Measurements from ENCODE around the gene MAGI2.
"Not testable (repeated sequence)": the region's sequence is repeated elsewhere in the genome, so short reads cannot be mapped to it uniquely, and the experiment has no call there.

Gene MAGI2

DNA sequence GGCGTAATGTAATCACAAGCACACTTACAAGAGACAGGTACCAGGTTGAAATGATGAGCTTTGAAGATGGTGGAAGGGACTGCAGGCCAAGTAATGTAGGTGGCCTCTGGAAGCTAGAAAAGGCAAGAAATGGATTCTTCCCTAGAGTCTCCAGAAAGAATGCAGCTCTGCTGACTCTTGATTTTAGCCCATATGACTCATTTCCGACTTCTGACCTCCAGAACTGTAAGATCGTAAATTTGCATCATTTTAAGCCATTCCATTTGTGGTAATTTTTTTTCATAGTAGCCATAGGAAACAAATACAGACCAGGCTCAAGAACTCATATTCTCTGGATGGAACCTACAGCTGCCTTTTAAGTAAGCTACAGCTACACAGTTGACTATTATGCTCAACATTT lies 315.5 kb downstream of the MAGI2 start:
- DNase-seq: no peak

DNA sequence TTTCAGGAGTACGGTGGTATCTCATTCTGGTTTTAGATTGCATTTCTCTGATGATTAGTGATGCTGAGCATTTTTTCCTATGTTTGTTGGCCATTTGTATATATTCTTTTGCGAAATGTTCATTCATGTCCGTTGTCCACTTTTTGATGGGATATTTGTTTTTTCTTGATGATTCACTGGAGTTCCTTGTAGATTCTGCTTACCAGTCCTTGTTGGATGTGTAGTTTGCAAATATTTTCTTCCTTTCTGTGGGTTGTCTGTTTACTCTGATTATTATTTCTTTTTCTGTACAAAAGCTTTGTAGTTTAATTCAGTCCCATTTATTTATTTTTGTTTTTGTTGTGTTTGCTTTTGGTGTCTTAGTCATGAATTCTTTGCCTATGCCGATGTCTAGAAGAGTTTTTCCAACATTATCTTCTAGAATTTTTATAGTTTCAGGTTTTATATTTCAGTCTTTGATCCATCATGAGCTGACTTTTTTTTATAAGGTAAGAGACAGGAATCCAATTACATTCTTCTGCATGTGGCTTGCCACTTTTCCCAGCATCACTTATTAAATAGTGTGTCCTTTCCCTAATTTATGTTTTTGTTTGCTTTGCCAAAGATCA lies 320.5 kb downstream of the MAGI2 start:
- no peak for DNase-seq

DNA sequence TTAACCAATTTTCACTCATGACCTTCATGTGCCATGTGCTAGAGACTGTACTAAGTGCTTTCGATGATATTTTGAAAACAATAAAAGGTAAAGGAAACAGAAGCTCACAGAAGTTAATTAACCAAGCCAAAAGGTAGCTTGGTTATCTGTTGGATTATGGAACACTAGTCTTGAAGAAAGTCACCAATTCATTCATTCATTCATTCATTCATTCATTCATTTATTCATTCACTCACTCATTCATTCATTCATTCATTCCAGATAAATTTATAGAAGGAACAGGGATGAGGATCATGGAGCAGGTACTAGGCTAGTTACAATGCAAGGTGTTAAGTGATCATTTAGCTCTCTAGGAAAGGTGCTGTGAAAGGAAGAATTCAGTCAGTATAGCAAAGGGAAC lies 322.8 kb downstream of the MAGI2 start:
- no peak for DNase-seq

DNA sequence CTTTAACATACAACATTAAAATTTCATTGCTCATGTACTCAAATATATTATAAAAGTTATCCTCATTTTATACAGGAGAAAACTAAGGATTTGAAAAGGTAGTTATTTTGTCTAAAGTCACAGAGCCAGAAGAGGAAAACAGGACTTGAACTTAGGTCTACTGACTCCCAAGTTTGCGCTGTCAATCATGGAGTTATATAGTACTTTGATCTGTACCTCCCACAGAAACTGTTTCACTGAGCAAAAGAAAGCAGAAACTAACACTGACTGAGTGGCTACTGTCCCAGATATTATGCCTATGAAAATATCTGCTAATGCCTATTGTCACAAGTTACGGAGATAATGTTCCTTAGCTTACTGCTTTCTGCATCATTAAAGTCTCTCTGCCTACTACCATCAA lies 329.1 kb downstream of the MAGI2 start:
- DNase-seq: no peak

DNA sequence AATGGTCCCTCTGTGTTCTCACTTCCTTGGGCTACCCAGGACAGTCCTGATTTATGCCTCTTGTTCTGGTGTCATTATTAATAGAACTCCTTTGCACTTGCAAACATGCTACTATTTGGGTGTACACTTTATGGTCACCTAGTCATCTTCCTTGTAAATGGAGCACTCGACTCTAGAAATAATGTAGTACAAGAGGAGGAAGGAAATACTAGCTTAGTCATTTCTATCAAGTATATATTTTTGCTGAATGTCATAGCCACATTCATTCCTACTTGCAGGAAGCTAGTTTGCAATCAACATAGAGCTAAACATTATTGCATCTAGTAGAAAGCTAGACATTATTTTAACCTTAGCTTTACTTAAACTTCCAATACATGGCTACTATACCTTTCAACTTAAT lies 335.3 kb downstream of the MAGI2 start:
- DNase-seq: no peak

DNA sequence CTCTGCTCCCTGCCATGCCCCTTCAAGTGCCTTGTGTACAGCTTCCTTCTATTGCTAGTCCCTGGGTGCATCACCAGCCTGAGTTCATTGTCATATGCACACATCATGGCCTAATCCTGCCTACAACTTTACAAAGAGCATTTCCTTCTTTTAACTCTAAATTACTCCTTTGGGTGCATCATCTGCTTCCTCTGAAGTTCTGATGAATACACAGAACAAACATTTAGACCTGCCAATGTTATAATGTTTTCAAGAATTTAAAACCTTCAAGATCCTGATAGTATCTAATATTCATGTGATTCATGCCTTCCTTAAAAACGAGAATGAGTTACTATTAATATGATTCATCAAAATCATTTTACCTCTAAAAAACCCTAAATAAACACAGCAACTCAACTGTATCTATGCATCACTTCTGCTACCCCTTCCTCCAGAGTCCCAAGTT lies 357.1 kb downstream of the MAGI2 start:
- no peak for DNase-seq

DNA sequence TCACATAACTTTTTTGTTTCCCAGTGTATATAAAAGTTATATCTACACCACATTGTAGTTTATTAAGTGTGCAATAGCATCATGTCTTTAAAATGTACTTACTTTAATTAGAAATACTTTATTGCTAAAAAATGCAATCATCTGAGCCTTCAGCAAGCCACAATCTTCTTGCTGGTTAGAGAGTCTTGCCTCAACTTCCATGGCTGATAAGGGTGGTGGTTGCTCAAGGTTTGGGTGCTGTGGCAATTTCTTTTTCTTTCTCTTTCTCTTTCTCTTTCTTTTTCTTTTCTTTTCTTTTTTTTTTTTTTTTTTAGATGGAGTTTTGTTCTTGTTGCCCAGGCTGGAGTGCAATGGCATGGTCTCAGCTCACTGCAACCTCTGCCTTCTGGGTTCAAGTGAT lies 360.0 kb downstream of the MAGI2 start:
- no peak for DNase-seq

DNA sequence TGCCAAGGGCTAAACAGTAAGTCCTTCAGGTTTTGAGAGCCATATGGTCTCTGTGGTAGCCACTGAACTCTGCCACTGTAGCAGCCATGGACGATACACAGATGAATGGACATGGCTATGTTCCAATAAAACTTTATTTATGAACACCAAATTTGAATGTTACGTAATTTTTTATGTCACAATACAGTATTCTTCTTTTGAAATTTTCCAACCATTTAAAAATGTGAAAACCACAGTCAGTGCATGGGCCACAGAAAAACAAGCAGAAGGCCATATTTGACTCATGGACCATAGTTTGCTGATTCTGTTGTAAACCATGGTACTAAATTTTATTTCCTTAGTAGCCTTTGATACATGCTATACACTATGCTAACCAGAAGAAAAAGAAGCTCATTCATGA lies 361.8 kb downstream of the MAGI2 start:
- no peak for DNase-seq

DNA sequence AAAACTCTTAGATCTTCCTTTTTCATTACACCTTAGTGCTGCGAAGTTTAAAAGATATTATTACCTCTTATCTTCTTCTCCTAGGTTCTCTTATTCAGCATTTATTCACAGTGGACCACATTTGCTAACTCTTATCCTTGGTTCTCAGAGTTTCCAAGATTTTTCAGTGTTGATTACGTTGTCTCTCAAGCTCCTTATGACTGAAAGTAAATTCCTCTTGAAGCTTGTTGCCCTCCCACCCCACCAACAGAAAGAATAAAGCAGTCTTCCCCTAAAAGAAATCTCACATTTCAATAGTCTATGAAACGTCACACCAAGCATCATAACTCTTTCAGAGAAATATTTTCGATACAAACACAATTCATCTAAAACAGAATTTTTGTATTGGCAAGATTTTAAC lies 362.5 kb downstream of the MAGI2 start:
- DNase-seq: no peak

DNA sequence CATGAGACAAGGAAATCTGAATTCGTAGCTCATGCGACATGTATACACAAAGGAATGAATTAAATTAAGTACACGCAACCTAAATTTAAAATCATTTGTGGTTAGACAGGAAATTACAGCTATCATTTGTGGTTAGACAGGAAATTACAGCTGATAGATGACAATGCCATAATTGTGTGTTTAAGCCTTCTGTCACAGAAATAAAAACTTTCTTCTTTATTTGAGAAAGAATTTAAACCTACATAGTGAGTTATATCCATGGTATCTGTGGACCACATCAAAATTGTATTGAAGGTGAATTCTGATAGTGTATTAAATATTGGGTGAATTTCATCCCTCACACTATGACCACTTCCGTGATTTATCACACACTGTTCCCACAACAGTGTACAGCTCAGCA lies 362.9 kb downstream of the MAGI2 start:
- DNase-seq: no peak

DNA sequence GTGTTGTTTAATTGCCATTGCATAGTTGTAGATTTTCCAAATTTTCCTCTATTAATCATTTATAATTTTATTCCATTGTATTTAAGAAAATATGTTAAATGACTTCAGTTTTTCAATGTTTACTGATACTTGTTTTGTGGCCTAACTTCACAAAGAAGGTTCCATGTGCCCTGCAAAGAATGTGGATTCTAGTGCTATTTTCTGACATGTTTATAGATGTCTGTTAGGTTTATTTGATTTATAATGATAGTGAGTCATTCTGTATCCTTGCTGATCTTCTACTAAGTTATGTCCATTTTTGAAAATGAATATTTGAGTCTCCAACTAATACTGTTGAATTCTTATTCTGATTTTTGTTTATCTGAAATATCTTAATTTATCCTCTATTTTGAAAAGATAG lies 369.0 kb downstream of the MAGI2 start:
- no peak for DNase-seq

DNA sequence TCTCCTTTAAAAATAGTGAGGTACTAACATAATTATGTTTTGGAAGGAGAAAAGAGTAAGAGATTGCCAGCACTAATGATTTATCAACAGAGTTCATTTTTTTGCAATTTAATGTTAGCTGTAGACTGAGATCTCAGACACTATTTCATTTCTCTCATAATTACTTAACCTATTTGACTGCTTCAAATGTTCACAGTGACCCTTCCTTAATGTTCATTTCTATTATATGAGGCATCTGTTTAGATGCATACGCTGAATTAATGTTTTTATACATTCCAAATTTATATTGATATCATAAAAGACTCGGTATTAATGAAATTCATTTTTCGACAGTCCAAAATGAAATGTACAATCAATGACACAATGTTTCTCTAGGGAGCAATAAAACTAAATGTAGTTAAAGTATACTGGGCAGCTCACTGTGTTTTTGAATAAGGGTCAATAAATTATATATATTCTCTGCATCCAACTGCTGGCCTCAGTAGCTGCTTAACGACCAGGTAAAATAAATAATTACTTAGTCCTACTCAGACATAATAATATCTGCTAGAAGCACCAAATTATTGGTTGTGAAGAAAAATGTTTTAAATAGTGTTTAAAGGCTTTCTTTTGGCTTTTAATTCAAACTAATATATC lies 373.4 kb downstream of the MAGI2 start:
- DNase-seq: no peak

DNA sequence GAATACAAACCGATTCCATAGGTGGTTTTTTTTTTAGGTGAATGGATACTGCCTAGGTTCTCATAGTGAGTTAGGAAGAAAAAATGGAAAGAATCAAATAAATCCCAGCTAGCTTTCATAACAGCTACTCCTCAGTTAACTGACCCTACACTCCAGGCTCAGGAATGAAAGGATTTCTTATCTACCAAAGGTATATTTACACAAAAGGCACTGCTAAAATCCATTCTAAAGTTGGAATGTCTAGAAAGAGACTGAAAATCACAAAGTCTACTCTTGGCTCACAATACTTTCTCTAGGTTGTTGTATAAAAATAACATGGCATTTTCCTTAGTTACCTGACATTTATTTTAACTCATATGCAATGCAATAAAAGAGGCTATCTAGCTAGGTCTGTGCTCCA lies 375.2 kb downstream of the MAGI2 start:
- DNase-seq: no peak

DNA sequence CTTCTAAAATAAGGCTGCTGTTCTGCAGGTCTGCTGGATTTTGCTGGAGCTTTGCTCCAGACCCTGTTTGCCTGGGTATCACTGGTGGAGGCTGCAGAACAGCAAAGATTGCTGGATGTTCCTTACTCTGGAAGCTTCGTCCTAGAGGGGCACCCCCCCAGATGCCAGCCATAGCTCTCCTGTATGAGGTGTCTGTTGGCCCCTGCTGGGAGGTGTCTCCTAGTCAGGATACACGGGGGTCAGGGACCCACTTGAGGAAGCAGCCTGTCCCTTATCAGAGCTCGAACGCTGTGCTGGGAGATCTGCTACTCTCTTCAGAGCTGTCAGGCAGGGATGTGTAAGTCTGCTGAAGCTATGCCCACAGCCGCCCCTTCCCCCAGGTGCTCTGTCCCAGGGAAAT lies 382.3 kb downstream of the MAGI2 start:
- DNase-seq: not testable (repeated sequence)

DNA sequence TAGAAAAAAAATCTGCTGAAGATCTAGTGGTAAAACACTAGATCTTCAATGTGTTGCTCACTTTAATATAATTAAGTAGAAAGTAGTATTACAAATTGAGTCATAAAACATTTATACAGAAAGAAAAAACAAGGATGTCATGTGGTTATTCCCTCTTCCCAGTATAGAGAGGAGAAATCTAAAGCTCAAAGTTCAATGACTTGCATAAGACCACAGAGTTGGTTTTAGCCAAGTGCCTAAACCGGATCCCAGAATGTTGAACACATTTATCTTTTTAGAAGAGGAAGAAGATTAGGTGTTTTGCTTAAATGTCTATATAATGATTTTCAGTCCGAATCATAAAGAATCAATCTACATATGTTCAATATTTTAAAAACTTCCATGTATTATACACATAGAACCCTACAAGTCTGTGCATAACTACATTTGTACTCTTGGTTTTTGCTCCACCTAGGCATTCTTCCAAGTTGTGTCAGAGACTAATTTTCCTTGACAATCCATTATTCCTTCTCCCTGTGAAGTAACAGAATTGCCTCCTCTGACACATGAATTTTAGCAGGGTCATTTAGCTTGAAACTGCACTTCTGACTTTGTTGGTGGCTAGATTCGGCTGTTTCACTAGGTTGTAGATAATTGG lies 389.2 kb downstream of the MAGI2 start:
- DNase-seq: no peak

DNA sequence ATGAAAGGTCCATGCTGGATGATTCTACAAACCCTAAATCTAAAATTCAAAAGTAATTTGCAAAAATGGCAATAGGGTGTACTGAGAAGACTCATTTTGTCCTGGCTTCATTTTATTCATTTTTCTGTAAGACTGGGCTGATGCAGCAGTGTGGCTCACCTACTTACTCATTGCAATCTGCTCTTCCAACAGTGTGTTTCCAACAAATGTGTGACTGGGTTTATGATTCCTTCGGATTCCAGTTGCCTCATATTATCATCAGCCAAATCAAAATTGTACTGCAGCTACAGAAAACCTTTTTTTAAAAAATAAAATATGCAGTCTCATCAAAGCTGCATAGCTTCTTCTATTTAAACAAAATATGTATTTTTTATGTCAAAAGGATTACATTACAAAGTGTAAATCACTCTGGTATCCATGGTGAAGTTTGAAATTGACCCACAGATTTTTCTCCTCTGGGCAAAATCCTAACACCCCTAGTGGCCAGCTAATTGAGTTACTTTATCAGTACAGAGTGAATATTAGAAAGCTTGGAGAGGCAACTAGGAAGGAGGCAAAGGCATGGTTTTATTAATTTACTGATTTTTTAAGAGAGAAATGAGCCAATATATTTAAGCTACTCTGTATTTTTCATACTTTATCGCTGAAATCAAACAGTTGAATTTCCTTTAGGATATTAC lies 390.3 kb downstream of the MAGI2 start:
- no peak for DNase-seq

DNA sequence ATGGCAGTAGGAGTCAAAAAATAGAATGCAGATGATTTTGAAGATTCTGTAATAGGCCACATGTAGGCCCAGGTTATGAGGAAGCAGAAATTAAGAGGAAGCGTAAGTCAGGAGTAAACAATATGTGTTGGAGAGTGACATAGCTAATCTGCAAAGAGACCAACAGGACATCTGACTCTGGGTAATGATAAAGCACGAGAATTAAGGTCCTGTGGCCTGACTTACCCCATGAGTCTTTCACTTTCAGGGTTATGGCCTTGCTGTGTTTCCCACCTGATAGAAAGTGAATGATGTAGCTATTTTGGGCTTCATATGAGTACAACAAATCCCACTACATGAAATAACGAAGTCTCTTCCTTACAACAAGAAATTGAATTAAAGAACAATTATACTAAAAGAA lies 393.0 kb downstream of the MAGI2 start:
- no peak for DNase-seq

DNA sequence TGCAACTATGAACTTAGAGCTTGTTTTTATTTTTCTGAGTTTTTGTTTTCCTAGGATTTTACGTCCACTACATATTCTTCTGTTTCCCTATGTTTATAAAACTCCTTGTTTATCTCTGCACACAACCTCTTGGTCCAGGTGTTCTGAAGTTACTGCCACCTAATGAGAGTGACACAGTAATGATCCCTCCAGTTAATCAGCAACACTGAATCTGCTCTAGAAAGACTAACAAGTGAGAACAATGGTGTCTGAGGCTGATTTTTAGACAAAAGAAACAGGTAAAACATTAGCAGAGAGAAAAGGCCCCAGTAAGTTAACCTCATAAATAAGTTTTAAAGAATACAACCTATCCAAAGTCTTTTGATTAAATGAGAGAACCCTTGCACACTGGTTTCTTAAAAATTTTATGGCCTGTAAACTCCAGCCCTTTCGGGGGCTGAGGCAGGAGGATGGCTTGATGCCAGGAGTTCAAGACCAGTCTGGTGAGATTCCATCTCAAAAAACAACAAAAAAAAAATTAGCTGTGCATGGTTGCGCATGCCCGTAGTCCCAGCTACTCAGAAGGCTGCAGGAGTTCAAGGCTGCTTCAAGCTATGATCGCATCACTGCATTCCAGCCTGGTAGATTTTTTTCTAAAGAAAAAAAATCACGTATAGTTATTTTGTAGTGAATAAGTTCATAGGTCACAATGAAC lies 397.6 kb downstream of the MAGI2 start:
- no peak for DNase-seq

DNA sequence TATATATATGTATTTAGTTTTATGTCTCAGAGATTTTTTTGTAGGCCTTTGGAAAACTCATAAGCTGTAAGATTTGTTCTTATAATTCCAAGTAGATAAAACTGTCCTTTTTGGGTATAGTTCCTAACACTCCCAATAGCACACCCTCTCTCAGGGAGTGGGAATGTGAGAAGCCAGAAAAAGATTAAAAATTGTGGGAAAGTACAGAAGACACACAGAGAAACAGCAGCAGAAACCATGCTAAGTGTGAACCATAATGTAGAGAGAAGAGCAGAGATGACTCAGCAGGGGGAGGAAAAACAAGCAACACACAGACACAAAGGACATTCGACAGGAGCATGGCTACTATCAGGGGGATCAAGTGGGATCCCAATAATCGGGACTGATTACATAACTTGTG lies 401.6 kb downstream of the MAGI2 start:
- DNase-seq: no peak

DNA sequence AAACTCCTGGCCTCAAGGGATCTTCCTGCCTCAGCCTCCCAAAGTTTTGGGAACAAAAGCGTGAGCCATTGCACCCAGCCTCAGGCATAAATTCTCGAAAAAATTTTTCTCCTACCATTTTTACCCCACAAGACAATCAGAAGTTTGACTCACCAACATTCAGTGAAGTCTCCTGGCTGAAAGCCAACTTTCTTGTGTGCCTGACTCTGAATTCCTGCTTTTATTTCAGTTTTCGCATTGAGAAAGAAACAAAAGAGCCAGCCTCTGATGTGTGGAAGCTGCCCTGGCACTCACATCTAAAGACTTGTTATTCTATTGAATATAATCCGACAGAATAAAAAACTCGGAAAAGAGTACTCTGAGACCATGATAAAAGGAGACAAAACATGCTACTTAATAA lies 402.9 kb downstream of the MAGI2 start:
- DNase-seq: no peak

DNA sequence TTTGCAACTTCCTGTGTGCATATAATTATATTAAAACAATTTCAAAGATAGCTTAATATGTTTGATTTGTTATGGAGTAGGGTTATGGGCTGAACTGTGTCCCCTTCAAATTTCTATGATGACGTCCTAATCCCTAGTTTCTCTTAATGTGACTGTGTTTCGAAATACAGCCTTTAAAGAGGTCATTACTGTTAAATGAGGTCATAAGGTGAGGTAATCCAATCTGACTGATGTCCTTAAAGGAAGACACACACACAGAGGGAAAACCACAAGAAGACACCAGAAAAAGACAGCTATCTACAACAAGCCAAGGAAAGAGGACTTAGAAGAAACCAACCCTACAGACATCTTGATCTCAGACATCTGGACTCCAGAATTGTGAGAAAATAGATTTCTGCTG lies 407.4 kb downstream of the MAGI2 start:
- no peak for DNase-seq

DNA sequence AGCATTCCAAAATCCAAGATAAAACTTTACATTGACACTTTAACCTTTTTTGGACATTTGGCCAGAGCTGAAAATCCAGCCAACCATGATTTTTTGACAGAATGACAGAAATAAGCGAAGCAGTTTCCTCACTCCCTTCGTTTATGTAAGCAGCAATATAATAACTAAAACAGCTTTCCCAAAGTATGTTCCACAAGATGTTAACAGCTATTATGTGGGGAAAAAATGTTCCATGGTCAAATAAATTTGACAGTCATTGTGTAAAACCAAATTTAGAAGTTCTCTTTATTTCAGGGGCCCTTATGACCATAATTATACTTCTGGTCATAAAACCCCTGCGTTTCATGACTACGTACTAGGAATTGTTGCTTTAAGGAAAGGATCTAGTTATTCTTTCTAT lies 416.5 kb downstream of the MAGI2 start:
- DNase-seq: no peak

DNA sequence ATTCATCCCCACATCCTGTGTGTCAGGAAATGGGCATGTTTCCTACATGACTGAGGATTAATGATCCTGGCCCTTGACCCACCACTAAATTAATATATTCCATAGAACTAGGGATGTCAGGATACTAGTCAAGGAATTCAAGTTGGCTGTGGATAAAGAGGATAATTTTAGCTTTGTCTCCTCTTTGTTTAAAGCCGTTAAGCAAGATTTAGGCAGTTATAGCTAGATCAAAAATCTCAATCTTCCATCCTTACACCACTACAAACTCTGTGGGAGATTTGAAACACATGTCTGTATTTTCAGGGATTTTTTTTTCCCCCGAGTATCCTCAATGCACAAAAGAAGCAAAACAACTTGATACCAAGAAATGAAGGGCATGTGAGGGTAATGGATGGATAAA lies 417.1 kb downstream of the MAGI2 start:
- DNase-seq: no peak

DNA sequence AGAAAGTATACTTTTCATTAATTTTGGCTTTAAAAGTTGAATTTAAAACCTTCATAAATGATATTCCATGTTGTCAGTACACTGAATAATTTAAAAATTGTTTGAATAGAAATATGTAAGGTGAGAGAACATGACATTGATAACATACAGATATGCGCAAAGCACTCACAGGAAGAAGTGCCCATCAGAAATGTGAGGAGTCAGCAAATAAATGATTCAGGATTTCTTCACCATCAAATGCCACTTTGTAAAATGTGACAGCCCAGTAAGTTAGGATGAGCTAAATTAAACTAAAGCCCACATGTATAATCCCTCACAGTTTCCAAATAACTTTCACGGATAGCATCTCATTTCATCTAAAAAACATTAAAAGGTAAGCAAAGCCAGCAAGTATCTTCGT lies 417.6 kb downstream of the MAGI2 start:
- DNase-seq: no peak

Measured in cortex of kidney (tissue), 1 donor.